ENCODE data around the gene PCMT1. TPM values are rescaled to one million over a fixed set of nuclear protein-coding genes. Genes with fewer than 3 reads are reported as not detected.
A peak's percentile ranks its signal among the peaks of the same experiment; 100 is the strongest.

Gene PCMT1
- total and polyA plus RNA-seq, 2 of the 13 experiments (the other 11 are each of a cell fraction or from before 2014, with no cell fraction given) = 112 to 169 TPM

DNA sequence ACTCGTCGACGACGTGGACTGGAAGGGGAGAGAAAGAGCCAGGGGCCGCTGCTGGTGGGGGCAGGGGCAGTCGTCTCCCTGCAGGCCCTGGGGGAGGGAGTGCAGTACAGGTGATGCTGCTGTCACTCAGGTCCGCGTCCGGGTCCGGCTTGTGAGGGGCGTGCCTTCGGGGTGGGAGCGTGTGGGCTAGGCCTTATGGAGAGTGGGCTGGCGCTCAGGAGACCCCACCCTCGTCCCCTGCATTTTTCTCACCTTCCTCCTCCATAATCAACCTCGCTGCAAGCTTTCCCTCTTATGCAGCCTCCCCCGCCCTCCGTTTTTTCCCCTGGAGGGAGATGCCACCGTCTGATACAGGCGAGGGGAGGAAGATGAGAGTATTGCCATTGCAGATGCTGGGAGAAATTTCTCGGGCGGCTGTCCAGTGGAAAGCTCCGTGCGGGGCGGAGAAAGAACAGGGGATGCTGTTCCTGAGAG lies 632 bp downstream of the PCMT1 start (continued):
- TF ChIP-seq CBX5 (CRISPR knock-in tag; IDR thresholded peaks at IDR 0.05; ENCODE audit: borderline replicate concordance) (no peak), REPIN1 (CRISPR knock-in tag; IDR thresholded peaks at IDR 0.05; ENCODE audit: borderline replicate concordance, low read depth) (no peak), BRCA1 (CRISPR knock-in tag; IDR thresholded peaks at IDR 0.05) (no peak), PHF20 (CRISPR knock-in tag; IDR thresholded peaks at IDR 0.05) (no peak), ZNF670 (CRISPR knock-in tag; IDR thresholded peaks at IDR 0.05; ENCODE audit: borderline replicate concordance) (no peak), KLF13 (CRISPR knock-in tag; IDR thresholded peaks at IDR 0.05) (no peak; the same call in 1 of the 2 replicates), ZNF891 (CRISPR knock-in tag; IDR thresholded peaks at IDR 0.05) (0 out of 2 replicates have a peak, but pooled peaks have one; percentile 14), ZNF629 (CRISPR knock-in tag; conservative IDR thresholded peaks at IDR 0.05) (no peak), ZNF484 (CRISPR knock-in tag; IDR thresholded peaks at IDR 0.05; ENCODE audit: borderline replicate concordance, low read depth) (no peak), SNRNP70 (IDR thresholded peaks at IDR 0.05; ENCODE audit: low read depth, low read length) (no peak), ISL2 (CRISPR knock-in tag; IDR thresholded peaks at IDR 0.05) (no peak; the same call in 1 of the 2 replicates), ZNF350 (CRISPR knock-in tag; IDR thresholded peaks at IDR 0.05; ENCODE audit: borderline replicate concordance, low read depth) (peak; percentile 22; the same call in 1 of the 2 replicates), NR1H2 (CRISPR knock-in tag; IDR thresholded peaks at IDR 0.05; ENCODE audit: borderline replicate concordance, low read depth) (no peak), ZNF547 (CRISPR knock-in tag; IDR thresholded peaks at IDR 0.05) (peak; percentile 81; the same call in 1 of the 2 replicates), ZNF598 (CRISPR knock-in tag; IDR thresholded peaks at IDR 0.05; ENCODE audit: borderline replicate concordance) (no peak; the same call in 1 of the 2 replicates), TARDBP (CRISPR knock-in tag; IDR thresholded peaks at IDR 0.05) (0 out of 2 replicates have a peak, but pooled peaks have one; percentile 3)
- TF ChIP-seq, protein P1, sequence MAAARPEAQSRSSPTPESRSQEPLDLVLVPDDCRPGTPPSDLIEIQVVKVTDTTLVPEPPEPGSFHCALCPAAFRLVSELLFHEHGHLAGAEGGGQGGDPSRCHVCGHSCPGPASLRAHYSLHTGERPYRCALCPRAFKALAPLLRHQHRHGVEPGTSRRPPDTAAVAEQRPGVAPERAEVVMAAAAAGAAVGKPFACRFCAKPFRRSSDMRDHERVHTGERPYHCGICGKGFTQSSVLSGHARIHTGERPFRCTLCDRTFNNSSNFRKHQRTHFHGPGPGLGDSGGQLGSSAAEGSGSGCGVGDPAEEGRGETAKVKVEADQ (CRISPR knock-in tag; IDR thresholded peaks at IDR 0.05; ENCODE audit: borderline replicate concordance) = no peak
- TF ChIP-seq, protein P2, sequence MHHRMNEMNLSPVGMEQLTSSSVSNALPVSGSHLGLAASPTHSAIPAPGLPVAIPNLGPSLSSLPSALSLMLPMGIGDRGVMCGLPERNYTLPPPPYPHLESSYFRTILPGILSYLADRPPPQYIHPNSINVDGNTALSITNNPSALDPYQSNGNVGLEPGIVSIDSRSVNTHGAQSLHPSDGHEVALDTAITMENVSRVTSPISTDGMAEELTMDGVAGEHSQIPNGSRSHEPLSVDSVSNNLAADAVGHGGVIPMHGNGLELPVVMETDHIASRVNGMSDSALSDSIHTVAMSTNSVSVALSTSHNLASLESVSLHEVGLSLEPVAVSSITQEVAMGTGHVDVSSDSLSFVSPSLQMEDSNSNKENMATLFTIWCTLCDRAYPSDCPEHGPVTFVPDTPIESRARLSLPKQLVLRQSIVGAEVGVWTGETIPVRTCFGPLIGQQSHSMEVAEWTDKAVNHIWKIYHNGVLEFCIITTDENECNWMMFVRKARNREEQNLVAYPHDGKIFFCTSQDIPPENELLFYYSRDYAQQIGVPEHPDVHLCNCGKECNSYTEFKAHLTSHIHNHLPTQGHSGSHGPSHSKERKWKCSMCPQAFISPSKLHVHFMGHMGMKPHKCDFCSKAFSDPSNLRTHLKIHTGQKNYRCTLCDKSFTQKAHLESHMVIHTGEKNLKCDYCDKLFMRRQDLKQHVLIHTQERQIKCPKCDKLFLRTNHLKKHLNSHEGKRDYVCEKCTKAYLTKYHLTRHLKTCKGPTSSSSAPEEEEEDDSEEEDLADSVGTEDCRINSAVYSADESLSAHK (CRISPR knock-in tag; IDR thresholded peaks at IDR 0.05; ENCODE audit: borderline replicate concordance) = no peak
- TF ChIP-seq, protein P3, sequence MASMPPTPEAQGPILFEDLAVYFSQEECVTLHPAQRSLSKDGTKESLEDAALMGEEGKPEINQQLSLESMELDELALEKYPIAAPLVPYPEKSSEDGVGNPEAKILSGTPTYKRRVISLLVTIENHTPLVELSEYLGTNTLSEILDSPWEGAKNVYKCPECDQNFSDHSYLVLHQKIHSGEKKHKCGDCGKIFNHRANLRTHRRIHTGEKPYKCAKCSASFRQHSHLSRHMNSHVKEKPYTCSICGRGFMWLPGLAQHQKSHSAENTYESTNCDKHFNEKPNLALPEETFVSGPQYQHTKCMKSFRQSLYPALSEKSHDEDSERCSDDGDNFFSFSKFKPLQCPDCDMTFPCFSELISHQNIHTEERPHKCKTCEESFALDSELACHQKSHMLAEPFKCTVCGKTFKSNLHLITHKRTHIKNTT (CRISPR knock-in tag; IDR thresholded peaks at IDR 0.05) = no peak
- TF ChIP-seq, protein P4, sequence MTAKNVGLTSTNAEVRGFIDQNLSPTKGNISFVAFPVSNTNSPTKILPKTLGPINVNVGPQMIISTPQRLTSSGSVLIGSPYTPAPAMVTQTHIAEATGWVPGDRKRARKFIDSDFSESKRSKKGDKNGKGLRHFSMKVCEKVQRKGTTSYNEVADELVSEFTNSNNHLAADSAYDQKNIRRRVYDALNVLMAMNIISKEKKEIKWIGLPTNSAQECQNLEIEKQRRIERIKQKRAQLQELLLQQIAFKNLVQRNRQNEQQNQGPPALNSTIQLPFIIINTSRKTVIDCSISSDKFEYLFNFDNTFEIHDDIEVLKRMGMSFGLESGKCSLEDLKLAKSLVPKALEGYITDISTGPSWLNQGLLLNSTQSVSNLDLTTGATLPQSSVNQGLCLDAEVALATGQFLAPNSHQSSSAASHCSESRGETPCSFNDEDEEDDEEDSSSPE (CRISPR knock-in tag; IDR thresholded peaks at IDR 0.05) = no peak
- TF ChIP-seq, protein P5, sequence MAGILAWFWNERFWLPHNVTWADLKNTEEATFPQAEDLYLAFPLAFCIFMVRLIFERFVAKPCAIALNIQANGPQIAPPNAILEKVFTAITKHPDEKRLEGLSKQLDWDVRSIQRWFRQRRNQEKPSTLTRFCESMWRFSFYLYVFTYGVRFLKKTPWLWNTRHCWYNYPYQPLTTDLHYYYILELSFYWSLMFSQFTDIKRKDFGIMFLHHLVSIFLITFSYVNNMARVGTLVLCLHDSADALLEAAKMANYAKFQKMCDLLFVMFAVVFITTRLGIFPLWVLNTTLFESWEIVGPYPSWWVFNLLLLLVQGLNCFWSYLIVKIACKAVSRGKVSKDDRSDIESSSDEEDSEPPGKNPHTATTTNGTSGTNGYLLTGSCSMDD (CRISPR knock-in tag; IDR thresholded peaks at IDR 0.05) = no peak
- TF ChIP-seq, protein P6, sequence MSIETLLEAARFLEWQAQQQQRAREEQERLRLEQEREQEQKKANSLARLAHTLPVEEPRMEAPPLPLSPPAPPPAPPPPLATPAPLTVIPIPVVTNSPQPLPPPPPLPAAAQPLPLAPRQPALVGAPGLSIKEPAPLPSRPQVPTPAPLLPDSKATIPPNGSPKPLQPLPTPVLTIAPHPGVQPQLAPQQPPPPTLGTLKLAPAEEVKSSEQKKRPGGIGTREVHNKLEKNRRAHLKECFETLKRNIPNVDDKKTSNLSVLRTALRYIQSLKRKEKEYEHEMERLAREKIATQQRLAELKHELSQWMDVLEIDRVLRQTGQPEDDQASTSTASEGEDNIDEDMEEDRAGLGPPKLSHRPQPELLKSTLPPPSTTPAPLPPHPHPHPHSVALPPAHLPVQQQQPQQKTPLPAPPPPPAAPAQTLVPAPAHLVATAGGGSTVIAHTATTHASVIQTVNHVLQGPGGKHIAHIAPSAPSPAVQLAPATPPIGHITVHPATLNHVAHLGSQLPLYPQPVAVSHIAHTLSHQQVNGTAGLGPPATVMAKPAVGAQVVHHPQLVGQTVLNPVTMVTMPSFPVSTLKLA (IDR thresholded peaks at IDR 0.05) = no peak
